ENCODE results near the gene RALGPS1.

The RALGPS1 gene

DNA sequence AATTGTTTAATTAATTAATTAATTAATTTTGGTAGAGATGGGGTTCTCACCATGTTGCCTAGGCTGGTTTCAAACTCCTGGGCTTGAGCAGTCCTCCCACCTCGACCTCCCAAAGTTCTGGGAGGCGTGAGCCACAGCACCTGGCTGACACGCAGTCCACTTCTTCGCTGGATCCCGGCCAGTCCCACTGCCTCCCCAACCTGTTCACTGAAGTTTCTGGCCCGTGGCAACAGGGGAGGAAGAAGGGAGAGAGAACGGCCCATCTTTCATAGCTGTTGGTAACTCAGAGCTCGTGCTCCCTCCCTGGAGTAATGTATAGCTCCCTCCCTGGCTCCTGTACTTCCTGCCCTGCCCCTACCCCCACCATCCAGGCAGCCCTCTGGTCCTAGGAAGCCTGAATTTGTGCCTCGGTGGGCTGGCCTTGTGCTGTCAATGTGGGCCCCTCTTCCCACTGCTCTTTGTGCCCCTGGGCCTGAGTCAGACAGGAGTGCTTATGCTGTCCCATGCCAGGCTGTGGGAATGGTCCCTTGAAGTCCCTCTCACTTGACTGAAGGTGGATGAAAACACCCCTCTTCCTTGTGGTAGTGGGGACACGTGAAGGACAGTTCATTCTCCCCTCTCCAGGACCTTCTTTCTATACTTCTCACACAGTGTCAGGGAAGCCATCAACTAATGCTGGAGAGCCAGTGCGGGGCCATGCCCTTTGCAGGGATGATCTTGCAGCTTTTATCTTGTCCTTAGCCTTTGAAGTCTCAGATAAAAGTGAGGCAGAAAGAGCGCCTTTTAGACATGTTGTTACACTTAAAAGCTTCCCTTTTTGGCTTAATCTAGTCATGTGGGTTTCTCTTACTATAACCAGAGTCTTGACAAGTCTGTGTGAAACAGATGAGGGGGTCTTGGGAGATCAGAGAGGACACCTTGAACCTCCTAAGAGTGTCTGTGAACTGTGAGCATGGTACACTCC lies 169.8 kb downstream of the RALGPS1 start:
- no peak for DNase-seq

DNA sequence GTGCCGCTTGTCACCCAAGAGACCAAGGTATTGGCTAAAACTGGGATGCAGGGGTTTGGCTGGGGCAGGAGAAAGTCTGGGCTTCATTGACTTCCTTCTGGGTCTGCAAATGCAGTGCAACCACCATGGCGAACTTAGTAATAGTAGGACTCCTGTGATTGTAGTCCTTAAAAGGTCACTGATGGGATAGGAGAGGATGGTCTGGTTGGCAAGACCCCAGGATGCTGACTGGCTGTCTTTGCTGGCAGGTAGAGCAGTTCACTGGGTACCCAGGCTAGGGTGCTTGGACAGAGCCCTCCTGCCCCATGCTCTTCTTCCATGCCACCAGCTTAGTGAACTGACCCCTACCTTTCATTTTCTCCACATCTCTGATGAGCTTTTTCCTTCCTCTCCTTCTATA lies 170.6 kb downstream of the RALGPS1 start:
- no peak for DNase-seq

GRCh38 chr9:127086771-127087170 lies 172.2 kb downstream of the RALGPS1 start:
- no peak for DNase-seq

DNA sequence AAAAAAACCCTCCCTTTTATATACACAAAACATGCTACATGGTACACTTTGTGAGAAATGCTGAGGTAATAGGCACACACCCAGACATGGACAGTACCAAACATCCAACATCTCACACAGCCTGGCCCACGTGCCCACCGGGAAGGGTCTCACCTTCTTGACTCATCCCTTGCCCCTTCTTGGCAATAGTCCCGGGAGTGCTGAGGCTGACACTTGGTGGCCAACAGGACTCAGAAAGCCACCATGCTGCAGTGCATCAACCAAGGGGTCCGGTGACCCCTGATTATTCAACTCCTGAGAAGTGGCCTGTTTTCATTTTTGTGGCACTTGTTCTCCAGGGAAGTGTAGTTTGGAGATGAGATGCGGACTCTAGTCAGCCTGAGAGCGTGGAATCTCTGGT lies 172.8 kb downstream of the RALGPS1 start:
- DNase-seq = no peak

DNA sequence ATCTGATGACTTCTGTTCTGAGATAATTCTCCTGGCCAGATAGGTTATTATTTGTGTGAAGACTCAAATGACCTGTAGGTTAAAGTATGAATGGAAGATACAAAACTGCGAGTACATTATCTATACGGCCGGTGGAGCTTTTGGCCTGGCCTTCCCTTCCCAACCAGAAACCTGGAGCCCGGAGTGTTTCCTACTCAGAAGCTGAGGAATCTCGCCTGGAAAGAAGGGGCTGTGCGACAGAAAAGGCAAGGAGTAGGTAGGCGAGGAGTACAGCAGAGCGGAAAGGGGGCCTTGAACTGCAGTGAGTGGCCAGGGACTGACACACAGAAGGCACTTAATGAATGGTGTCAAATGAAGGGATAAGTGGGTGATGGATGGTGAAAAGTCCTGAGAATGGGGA lies 173.3 kb downstream of the RALGPS1 start:
- no peak for DNase-seq

- no peak for DNase-seq
Observed at GRCh38 chr9:127088724-127089615, 174.4 kb downstream of the RALGPS1 start.

DNA sequence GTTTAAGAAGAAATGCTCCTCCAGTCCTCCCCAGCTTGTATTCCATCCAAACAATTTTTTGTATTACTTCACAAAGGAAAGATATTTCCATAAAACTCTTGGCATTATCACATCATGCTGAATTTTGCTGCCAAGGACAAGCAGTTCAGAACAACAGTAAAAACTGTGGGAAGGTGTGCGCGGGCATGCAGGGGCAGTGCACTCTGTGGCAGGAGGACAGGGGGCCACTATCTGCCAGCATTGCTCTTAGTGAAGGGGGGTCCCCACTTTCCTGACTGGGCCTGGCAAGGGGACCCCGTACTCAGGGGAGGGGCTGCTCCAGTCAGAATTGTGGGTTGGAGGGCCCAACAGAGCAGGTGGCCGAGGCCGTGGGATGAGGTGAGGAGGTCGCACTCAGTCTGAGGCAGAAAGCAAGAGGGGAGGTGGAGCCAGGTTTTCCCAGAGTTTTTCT lies 175.1 kb downstream of the RALGPS1 start:
- no peak for DNase-seq

GRCh38 chr9:127090341-127090985 lies 175.9 kb downstream of the RALGPS1 start:
- DNase-seq = no peak

DNA sequence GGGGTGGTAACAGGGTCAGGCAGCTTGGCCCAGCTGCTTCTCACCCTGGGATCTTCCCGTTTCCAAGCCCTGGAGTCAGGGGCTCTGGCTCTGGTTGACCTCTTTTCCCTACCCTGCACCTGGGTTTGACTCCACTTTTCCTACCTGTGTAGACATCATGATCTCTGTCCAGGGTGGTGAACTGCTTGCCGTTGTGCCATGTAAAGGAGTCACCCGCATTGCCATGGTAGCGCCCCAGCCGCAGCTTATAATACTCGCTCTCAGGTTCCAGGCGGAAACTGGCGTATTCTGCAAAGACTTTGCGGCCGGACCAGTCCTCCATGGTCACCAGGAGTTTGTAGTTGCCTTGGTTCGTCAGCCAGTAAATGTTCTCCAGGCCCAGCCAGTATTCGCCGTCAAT lies 176.9 kb downstream of the RALGPS1 start:
- no peak for DNase-seq

DNA sequence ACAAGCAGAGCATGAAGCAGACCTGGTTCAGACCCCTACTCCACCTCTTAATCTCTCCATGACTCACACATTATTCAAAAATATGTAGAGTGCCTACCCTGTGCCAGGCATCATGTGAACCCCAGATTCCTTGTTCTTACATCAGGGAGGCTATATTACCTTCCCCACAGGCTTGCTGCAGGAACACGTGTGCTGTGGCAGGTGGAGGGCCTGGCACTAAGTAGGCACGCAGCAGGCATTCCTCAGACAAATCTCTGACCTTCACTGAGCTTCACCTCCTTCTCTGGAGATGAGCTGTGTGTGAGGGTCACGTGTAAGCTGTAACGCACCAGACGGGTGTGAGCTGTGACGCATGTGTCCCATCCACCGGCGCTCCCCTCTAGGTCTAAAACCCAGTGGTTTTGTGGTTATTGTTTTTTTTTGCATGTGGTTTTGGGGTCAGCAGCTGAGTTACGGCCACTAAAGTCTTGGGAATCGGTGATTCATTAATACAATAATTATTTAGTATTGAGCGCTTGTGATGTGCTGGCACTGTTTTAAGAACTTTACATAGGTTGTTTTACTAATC lies 177.5 kb downstream of the RALGPS1 start:
- DNase-seq = no peak

DNA sequence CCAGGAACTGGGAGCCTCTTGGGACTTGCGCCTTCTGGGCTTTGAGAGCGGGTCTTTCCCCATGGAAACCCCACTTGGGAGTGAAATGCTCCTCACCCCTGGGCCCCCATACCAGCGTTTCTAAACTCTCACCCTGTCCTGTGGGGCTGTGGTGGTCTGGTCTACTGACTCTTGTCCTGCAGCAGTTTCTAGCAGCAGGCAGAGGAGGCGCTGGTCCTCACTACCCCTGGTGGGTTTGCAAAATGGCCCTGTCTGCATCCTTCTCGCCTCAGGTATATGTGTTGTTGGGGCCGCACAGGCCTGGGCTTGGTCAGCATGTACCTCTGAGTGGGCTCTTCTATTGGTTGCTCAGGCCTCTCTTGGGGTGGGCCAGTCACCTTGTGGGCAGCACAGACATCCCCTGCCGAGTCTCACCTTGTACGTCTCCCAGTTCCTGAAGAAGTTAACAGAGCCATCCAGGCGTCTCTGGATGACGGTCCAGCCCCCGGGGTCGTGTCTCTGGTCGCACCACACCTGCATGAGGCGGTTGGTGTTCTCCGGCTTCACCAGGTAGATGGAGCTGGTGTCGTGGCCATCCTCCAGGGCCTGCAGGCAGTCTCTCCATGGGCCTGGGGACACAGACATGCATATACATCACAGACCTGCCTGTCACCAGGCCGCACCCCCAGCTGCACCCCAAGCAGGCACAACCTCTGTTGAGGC lies 178.9 kb downstream of the RALGPS1 start:
- no peak for DNase-seq

GRCh38 chr9:127095411-127095810 lies 180.8 kb downstream of the RALGPS1 start:
- no peak for DNase-seq

GRCh38 chr9:127096208-127096607 lies 181.6 kb downstream of the RALGPS1 start:
- no peak for DNase-seq

DNA sequence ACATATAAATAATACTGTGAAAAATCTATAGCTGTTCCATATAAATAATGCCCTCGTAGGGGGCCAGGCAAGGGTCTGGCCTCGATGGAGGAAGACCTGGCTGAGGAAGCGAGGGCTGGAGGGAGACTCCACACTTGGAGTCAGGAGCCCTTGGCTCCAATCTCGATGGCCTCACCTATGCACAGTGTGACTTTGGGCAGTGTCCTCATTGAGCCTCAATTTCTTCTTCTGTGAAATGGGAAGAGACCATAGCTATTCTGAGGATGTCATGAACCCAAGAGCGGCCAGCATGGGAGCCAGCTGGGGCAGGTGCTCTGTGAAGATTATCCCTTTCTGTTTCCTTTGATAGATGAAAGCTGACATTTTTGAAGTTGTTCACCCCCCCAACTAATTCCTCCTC lies 183.1 kb downstream of the RALGPS1 start:
- DNase-seq = no peak

DNA sequence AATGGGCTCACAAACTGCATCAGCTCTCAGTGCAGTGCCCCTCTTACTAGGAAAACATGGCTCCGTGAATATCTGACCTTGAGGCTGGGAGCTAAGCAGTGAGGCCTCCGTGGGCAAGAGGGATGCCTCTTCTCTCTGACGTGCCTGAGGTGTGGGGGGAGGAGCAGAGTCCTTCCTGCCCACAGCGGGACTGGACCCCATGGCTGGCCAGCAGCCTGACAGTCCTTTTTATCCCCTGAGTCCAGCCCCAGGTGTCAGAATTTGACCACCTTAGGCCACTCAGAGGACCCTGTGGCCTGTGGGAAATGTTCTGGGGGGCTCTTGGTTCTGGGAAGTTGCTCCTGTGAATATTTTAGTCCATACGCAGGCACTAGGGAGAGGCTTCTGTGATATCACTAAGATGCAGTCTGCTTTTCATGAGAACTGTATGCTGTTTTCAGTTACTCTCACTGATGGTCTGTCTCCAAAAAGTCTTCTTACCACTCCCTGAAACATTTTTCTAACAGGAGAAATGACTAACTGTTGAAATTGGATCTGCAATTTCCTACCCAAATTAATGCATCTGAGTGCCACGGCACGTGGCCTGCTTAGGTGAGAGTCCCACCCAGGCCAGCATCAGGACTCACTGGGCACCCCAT lies 184.5 kb downstream of the RALGPS1 start:
- no peak for DNase-seq

DNA sequence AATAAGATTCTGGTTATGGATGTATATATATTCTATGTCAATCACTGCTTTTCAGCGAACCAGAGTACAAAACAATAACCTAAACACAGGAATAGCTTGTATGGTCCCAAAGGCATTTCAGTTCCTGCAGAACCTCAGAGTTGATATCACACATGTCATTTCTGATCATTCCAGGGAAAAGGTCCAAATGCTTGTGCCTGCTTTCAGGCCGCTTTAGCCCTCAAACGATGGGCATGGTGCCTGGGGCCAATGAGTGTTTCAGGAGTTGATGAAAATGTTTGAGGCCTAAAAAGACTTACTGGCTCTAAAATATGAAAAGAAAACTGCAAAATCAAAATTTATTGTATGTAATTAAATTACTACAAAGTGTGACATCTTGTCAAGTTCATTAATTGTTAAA lies 185.1 kb downstream of the RALGPS1 start:
- no peak for DNase-seq

DNA sequence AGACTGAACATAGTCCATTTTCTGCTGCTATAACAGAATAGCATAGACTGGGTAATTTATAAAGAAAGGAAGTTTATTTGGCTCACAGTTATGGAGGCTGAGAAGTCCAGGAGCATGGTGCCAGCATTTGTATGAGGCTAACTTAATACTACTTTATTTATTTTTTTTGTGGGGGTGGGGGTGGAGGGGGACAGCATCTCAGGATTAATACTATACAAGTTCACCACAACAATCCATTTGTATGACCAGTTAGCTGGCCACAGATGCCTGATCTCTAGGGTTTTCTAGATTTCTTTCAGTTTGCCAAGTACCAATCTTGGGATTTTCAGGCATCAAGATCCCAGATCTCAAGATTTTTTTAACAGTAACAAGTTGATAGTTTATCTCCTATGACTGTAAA lies 187.6 kb downstream of the RALGPS1 start:
- DNase-seq = no peak

DNA sequence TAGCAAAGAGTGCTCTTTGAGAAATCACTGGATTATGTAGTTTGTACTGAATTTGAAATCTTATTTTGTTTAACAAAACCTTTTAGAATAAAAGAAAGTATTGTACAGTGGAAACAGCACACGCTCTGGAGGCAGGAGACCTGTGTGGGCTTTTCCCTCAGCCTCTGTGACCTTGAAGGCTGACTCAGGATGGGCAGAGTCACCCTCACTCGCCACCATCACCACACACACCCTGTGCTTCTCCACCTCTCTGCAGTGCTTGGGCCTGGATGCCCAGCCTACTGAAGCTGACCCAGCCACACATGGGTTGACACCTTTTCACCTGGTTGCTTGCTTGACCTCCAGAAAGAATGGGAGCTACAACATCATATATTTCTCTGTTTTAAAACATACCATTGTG lies 188.2 kb downstream of the RALGPS1 start:
- no peak for DNase-seq

DNA sequence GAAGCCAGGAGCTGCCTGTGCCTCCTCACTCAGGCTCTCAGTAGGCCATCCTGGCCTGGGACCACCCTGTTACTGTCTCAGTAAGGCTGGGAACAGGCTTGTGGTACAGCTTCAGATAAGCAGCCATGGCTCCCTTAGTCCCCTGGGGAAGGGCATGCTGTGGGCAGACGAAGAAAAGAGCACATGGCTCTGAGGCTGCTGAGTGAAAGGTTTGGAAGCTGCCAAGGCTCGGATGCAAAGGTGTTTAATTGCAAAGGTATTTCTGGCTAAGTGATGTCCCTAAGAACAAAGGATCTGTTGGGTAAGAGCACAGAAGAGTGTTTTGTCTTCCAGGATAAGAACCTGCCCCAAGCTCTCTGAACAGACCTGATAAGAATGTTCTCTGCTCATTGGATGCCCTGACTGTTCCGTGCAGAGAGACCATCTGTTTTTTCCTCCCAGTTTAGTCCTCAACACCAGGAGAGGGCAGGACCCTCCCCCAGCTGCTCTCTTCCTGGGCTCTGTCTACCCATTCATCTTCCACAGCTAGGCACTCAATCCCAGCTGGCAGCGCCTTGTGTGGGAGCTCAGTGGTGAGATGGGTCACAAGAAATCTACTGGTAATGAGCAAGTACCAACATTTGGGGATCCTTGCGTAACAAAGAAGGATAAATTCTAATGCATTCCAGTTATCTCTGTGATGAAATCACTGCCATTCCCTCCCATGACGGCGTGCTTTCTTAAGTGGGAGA lies 190.2 kb downstream of the RALGPS1 start:
- no peak for DNase-seq

DNA sequence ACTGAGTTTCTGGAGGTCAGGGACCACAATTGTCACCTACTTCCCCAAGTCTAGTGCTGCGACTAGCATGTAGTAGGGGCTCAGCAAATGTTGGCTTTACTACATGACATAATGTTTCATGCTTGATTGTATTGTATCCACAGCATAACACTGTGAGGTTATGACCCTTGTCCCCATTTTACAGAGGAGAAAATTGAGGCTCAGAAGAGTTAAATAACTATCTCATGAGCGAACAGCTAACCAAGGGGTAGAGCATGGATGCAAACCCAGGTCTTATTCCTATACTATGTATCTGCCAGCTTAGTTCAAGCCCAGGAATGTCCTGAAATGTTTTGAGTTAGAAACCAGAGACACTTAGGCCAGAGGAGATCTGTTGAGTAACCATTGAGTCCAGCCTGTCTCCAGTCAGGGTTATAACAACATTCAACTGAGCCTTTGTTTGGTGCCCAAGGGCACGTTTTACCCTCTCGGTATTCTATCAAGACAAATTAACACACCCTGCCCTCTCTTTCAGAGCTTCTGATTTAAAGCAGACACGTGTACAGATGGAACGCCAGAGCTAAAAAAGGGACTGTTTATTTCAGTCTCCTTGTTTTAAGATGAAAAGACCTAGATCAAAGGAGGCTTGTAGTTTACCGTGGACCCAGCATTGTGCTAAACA lies 191.4 kb downstream of the RALGPS1 start:
- no peak for DNase-seq

All from stimulated activated CD4-positive, alpha-beta T cell treated with anti-CD3 and anti-CD28 coated beads, Interleukin-2, amount 100 ng/mL, for 24 hours (primary cell).